DOHH2 (cell line): ENCODE measurements around the gene SH3RF3.

ENCODE experiments used
- H3F3A ChIP-seq: fragments of 200-600 bp; sonication (generic), shearing (Covaris generic); 2 replicates; pipeline ENCODE4 v1.6.0; 2016; ENCODE audit warnings: antibody characterized with exemption, mild to moderate bottlenecking; ENCODE audit not compliant: control insufficient read depth, insufficient read depth
- H3K27ac ChIP-seq: fragments of 200-600 bp; sonication (generic); 2 replicates; pipeline ENCODE4 v1.5.1; 2014; ENCODE audit warnings: low read depth, mild to moderate bottlenecking, low read length, moderate library complexity
- H3K27me3 ChIP-seq: fragments of 200-600 bp; sonication (generic); 2 replicates; pipeline ENCODE4 v1.6.1; 2014; ENCODE audit warnings: mild to moderate bottlenecking, low read length, mixed read lengths; ENCODE audit not compliant: control insufficient read depth
- H3K36me3 ChIP-seq: fragments of 200-600 bp; sonication (generic); 2 replicates; pipeline ENCODE4 v1.6.1; 2014; ENCODE audit warnings: mild to moderate bottlenecking, low read length, moderate library complexity, mixed read lengths; ENCODE audit not compliant: control insufficient read depth
- H3K4me1 ChIP-seq: fragments of 200-600 bp; sonication (generic); 2 replicates; pipeline ENCODE4 v1.6.1; 2014; ENCODE audit warnings: mild to moderate bottlenecking, low read length, mixed read lengths; ENCODE audit not compliant: control insufficient read depth
- H3K4me2 ChIP-seq: fragments of 200-600 bp; sonication (generic); 2 replicates; pipeline ENCODE4 v1.6.0; 2014; ENCODE audit warnings: mild to moderate bottlenecking, low read length, moderate library complexity
- H3K4me3 ChIP-seq: fragments of 200-600 bp; sonication (generic); 2 replicates; pipeline ENCODE4 v1.5.1; 2014; ENCODE audit warnings: mild to moderate bottlenecking, low read length, mixed read lengths
- H3K79me2 ChIP-seq: fragments of 200-600 bp; sonication (generic); 2 replicates; pipeline ENCODE4 v1.6.1; 2014; ENCODE audit warnings: mild to moderate bottlenecking, low read length, mixed read lengths; ENCODE audit not compliant: control insufficient read depth
- H3K9me2 ChIP-seq: fragments of 200-600 bp; sonication (generic); replicated peaks from 2 replicates; pipeline ENCODE4 v1.6.1; 2014; ENCODE audit warnings: mild to moderate bottlenecking, low read length, mixed read lengths; ENCODE audit not compliant: control insufficient read depth
- H3K9me3 ChIP-seq: fragments of 200-600 bp; sonication (generic); 2 replicates; pipeline ENCODE4 v1.6.1; 2014; ENCODE audit warnings: antibody characterized with exemption, low read length, mixed read lengths; ENCODE audit not compliant: control insufficient read depth, insufficient read depth
- H4K20me1 ChIP-seq: fragments of 200-600 bp; sonication (generic); 2 replicates; pipeline ENCODE4 v1.6.0; 2014; ENCODE audit warnings: low read depth, mild to moderate bottlenecking, antibody characterized with exemption, low read length, moderate library complexity; ENCODE audit not compliant: control insufficient read depth, insufficient read depth
- CTCF ChIP-seq: fragments of 200-600 bp; sonication (generic); IDR thresholded peaks from one replicate; pipeline ENCODE4 v1.5.1; 2014; ENCODE audit warnings: antibody characterized with exemption, mild to moderate bottlenecking, low read depth, low read length; ENCODE audit not compliant: poor library complexity, severe bottlenecking
- EZH2phosphoT487 ChIP-seq: fragments of 200-600 bp; sonication (generic); IDR thresholded peaks from 2 replicates; pipeline ENCODE4 v1.6.1; 2017; ENCODE audit warnings: borderline replicate concordance, mild to moderate bottlenecking, antibody characterized with exemption, low read length, moderate library complexity, mixed read lengths

Gene SH3RF3

GRCh38 chr2:109084341-109084740 is 44.7 kb upstream of the SH3RF3 start:
- Histone ChIP-seq H3K36me3 (no peaks in the 10 kb centered on the region), H3F3A (no peaks in the 10 kb centered on the region), H3K79me2 (no peaks in the 10 kb centered on the region)

GRCh38 chr2:109085912-109086742 is 42.9 kb upstream of the SH3RF3 start:
- TF ChIP-seq CTCF (no peak), EZH2phosphoT487 (no peak)
- H4K20me1 ChIP-seq, result no peaks in the 10 kb centered on the region
- no peak overlapping the region for H3K4me3 ChIP-seq
- no peak overlapping the region for H3K4me2 ChIP-seq
- no peaks in the 10 kb centered on the region for H3K79me2 ChIP-seq
- no peaks in the 10 kb centered on the region for H3K4me1 ChIP-seq
- no peaks in the 10 kb centered on the region for H3K9me2 ChIP-seq
- H3F3A ChIP-seq, result no peaks in the 10 kb centered on the region
- no peaks in the 10 kb centered on the region for H3K27me3 ChIP-seq
- no peaks in the 10 kb centered on the region for H3K36me3 ChIP-seq
- H3K27ac ChIP-seq, result no peak overlapping the region
- no peaks in the 10 kb centered on the region for H3K9me3 ChIP-seq

More at GRCh38 chr2:109084341-109084740, 44.7 kb upstream of the SH3RF3 start:
- H3K4me2 ChIP-seq, result no peak overlapping the region
- H3K4me3 ChIP-seq, result no peak overlapping the region
- no peaks in the 10 kb centered on the region for H3K9me2 ChIP-seq
- TF ChIP-seq CTCF (no peak), EZH2phosphoT487 (no peak)
- no peaks in the 10 kb centered on the region for H3K4me1 ChIP-seq
- H4K20me1 ChIP-seq, result no peaks in the 10 kb centered on the region
- no peaks in the 10 kb centered on the region for H3K9me3 ChIP-seq
- no peaks in the 10 kb centered on the region for H3K27me3 ChIP-seq
- H3K27ac ChIP-seq, result no peak overlapping the region

GRCh38 chr2:109086743-109087020 is 42.3 kb upstream of the SH3RF3 start:
- Histone ChIP-seq H3K27me3 (no peaks in the 10 kb centered on the region), H3K4me2 (no peak overlapping the region), H3K9me2 (no peaks in the 10 kb centered on the region), H3K27ac (no peak overlapping the region), H3F3A (no peaks in the 10 kb centered on the region), H3K36me3 (no peaks in the 10 kb centered on the region), H3K9me3 (no peaks in the 10 kb centered on the region), H3K79me2 (no peaks in the 10 kb centered on the region), H4K20me1 (no peaks in the 10 kb centered on the region), H3K4me3 (no peak overlapping the region), H3K4me1 (no peaks in the 10 kb centered on the region)
- no peak for TF ChIP-seq CTCF
- TF ChIP-seq EZH2phosphoT487, result no peak
